Erythroblast (primary cell): ENCODE measurements around the gene HLA-E.
"Not testable (repeated sequence)": the region's sequence is repeated elsewhere in the genome, so short reads cannot be mapped to it uniquely, and the experiment has no call there.

Experiments used
- DNase-seq, 2 experiments: peaks; one replicate each; lab custom pipeline; 2025; lab: John Stamatoyannopoulos, UW
- GATA1 ChIP-seq: IDR thresholded peaks from 2 replicates; pipeline ENCODE4 v1.6.1; 2011; ENCODE audit warnings: low read depth, mild to moderate bottlenecking, control low read depth, low read length, moderate library complexity
- POLR2A ChIP-seq: IDR thresholded peaks from 2 replicates; pipeline ENCODE4 v1.6.1; 2011; ENCODE audit warnings: mild to moderate bottlenecking, low read length

HLA-E gene

DNA sequence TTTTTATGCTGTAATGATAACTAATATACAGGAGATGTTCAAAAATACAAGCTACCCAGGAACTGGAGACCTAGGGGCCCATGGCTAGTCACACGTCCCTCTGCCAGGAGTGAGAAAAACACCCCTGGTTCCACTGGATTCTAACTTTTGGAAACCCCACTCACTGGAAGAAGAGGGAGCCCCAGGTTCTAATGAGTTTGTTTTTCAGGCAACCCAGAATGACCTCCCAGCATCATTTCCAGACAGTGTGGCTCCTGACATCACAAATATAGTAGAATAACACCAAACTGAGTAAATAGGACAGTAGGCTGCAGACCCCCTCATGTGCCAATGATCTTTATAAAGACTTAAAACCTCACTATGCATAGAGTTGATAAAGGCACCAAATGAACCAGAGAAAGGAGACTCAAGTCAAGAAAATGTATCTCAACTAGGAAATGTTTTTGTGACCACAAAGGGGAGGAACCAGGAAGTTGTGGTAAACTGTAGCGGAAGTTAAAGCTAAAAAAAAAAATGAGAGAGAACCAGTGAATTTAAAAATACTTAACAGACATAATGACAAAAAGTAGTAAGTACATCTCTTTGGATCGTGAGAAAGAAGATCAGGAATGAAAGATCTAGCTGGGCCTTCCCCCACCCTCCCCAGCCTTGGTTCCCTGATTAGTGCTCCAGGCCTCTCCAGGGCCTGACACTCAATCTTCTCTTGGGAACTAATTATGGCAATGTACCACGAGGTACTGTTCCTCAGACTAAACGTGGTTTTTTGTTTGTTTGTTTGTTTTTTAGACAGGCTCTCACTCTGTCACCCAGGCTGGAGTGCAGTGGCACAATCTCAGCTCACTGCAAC, 19.8 kb downstream of the HLA-E start:
- TF ChIP-seq GATA1 (no peak), POLR2A (no peak)
- DNase-seq, result no peak

DNA sequence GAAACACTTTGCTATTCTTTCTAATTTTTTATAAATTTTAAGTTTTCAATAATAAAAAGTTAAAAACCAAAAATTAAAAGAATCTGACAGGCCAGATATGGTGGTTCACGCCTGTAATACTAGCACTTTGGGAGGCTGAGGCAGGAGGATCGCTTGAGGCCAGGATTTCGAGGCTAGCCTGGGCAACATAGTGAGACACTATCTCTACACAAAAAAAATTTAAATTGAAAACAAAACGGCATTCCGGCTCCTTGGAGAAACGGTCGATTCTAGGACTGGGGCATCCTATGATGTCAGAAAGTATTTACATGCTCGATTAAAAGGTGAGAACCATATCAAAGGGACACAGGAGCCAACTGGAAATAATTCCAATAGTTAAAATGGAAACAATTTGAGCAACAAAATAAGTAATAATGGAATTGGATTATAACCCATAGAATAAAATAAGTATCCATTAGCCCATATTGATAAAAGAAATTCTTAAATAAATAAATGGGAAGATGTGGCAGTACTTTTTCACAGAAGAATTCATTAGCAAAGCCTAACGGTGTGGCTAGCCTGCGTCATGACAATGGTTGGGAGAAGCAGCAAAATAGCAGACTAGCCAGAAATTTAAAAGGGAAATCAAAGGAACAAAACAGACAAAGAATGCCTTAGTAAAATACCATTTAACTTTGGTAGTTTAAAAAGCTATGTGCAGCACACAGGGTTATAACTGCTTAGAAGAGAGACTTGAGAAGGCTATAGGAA, 21.3 kb downstream of the HLA-E start:
- DNase-seq, result no peak
- TF ChIP-seq POLR2A (no peak), GATA1 (no peak)

DNA sequence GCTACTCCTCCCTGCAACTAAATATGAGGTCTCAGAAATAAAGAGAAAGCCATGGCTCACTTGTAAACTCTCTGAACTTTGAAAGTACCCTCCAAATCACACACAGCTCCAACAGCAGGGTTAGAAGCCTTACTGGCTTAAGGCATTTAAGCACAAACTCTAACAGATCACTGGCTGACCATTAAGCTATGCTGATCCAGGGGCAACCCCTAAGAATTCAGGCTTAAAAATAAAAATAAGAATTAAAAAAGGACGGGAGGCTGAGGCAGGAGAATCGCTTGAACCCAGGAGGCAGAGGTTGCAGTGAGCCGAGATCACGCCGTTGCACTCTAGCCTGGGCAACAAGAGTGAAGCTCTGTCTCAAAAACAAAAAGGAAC, 21.8 kb downstream of the HLA-E start:
- TF ChIP-seq POLR2A, result no peak
- TF ChIP-seq GATA1, result no peak

DNA sequence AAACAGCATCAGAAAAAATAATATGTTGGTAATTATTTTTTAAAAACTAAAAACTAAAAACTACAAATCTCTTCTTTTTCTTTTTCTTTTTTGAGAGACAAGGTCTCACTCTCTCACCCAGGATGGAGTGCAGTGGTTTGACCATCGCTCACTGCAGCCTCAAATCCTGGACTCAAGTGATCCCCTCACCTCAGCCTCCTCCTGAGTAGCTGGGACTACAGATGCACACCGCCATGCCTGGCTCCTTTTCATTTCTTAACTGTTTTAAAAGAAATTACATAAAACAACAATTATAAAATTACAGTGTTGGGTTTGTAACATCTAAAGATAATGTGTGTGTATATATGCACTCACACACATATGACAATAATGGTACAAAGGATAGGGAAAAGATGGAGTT, 24.1 kb downstream of the HLA-E start:
- TF ChIP-seq GATA1 (no peak), POLR2A (no peak)
- no peak for DNase-seq

More for the DNA sequence above, 21.8 kb downstream of the HLA-E start:
- DNase-seq, result no peak

DNA sequence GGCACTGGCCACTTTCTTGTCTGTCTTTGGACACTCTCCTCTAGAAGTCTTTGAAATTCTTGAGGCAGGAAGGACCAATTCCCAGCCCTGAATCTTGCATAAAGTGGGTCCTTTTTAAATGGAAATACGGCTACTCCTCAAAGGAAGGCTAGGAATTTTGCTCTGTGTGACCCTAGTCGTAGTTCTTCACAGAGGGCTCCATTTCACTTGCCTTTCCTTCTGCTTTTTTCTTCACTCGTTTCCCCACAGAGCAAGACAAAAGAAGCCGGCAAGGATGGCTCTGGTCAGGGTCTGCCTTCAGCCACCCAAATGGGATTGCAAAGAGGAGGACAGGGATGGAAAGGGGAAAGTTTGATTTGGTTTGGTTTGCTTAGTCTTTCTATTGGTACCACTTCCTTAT, 25.8 kb downstream of the HLA-E start:
- TF ChIP-seq POLR2A, result no peak
- no peak for TF ChIP-seq GATA1
- DNase-seq, result no peak

DNA sequence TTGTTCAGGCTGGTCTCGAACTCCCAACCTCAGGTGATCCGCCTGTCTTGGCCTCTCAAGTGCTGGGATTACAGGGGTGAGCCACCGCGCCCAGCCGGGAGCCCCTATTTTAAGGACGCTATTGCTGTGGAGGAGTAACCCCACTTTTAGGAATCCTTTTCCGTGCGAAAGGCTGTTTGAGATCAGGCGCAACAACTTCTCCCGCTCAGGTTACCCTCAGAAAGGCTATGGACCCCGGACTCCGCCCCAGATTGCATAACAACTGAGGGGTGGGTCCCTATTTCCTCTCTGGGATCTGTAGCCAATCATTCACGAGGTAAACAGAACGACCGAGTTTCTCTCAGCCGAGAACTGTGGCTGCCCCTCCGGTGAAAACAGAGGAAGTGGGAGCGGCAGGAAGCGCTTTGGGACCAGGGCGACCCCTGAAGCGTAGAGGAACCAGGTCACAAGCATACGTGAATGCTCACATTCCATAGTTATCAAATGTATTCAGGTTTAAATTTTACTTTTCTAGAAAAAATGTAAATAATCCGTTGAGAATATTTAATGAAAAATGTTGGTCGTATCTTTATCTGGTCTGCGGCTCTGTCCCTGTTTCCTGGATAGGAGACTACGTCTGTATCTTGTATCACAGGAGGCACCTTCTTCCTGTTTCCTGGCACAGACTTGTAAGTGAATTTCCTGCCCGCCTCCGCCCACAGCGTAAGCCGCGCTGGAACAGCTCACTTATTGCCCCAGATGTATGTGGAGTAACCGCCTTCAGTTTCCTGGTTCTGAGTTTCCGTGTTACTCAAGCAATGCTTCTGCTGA, 26.8 kb downstream of the HLA-E start:
- TF ChIP-seq GATA1, result no peak
- TF ChIP-seq POLR2A, result peak; percentile 76
- DNase-seq, result peak; percentile 85 to 89

DNA sequence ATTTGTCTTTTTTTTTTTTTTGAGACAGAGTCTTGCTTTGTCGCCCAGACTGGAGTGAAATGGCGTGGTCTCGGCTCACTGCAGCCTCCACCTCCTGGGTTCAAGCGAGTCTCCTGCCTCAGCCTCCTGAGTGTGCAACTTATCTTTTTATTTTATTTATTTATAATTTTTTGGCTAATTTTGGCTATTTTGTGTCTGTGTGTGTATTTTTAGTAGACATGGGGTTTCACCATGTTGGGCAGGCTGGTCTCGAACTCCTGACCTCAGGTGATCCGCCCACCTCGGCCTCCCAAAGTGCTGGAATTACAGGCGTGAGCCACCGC, 27.4 kb downstream of the HLA-E start:
- DNase-seq, result not testable (repeated sequence)

DNA sequence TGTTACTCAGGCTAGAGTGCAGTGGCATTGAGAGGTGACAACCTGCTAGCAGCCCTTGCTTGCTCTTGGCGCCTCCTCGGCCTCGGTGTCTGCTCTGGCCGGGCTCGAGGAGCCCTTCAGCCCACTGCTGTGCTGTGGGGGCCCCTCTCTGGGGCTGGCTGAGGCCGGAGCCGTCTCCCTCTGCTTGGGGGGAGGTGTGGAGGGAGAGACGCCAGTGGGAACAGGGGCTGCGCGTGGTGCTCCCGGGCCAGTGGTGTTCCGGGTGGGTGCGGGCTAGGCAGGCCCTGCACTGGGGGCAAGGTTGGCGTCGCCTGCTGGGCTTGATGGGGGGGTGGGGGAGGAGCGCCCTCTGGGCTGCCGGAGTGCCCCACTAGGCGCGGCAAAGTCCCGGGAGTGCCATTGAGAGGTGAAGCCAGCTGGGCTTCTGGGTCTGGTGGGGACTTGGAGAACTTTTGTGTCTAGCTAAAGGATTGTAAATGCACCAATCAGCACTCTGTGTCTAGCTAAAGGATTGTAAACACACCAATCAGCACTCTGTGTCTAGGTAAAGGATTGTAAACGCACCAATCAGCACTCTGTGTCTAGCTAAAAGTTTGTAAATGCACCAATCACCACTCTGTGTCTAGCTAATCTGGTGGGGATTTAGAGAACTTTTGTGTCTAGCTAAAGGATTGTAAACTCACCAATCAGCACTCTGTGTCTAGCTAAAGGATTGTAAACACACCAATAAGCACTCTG, 28.6 kb downstream of the HLA-E start:
- DNase-seq, result not testable (repeated sequence)

DNA sequence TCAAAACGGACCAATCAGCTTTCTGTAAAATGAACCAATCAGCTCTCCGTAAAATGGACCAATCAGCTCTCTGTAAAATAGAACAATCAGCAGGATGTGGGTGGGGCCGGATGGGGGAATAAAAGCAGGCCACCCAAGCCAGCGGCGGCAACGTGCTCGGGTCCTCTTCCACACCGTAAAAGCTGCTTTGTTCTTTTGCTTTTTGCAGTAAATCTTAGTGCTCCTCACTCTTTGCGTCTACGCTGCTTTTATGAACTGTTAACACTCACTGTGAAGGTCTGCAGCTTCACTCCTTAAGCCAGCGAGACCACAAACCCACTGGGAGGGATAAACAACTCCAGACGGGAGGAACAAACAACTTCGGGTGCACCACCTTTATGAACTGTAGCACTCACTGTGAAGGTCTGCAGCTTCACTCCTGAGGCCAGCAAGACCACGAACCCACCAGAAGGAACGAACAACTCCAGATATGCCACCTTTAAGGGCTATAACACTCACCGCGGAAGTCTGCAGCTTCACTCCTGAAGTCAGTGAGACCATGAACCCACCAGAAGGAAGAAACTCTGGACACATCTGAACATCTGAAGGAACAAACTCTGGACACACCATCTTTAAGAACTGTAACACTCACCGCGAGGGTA, 29.3 kb downstream of the HLA-E start:
- DNase-seq, result peak in 1 of 2 experiments; percentile 23

DNA sequence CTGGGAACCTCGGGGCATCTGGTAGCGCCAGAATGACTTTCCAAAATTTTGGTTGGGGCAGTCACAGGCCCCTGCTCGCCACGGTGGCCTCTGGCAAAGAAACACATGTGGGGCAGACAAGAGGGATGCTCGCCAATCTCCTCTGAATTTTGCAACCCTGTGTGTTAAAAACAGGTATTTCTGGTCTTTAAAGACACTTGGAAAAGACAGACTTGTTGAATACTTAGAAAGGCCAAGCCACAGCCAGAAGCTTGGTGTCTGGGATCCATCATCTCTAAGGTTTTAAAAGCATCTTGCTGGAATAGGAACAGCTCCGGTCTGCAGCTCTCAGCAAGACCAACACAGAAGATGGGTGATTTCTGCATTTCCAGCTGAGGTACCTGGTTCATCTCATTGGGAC, 31.2 kb downstream of the HLA-E start:
- no peak for DNase-seq
- no peak for TF ChIP-seq GATA1
- no peak for TF ChIP-seq POLR2A

DNA sequence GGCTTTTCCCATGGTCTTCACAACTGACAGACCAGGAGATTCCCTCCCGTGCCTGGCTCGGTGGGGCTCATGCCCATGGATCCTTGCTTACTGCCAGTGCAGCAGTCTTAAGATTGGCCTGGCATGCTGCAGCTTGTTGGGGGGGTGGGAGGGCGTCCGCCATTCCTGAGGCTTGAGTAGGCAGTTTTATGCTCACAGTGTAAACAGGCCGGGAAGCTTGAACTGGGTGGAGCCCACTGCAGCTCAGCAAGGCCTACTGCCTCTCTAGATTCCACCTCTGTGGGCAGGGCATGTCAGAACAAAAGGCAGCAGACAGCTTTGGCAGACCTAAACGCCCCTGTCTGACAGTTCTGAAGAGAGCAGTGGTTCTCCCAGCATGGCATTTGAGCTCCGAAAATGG, 31.8 kb downstream of the HLA-E start:
- not testable (repeated sequence) for DNase-seq

DNA sequence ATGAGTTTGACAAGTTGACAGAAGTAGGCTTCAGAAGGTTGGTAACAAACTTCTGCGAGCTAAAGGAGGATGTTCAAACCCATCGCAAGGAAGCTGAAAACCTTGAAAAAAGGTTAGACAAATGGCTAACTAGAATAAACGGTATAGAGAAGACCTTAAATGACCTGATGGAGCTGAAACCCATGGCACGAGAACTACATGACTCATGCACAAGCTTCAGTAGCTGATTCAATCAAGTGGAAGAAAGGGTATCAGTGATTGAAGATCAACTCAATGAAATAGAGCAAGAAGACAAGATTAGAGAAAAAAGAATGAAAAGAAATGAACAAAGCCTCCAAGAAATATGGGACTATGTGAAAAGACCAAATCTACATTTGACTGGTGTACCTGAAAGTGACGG, 32.6 kb downstream of the HLA-E start:
- not testable (repeated sequence) for DNase-seq

DNA sequence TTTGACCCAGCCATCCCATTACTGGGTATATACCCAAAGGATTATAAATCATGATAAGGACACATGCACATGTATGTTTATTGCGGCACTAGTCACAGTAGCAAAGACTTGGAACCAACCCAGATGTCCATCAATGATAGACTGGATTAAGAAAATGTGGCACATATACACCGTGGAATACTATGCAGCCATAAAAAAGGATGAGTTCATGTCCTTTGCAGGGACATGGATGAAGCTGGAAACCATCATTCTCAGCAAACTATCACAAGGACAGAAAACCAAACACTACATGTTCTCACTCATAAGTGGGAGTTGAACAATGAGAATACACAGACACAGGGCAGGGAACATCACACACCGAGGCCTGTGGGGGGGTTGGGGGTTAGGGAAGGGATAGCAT, 37.1 kb downstream of the HLA-E start:
- not testable (repeated sequence) for DNase-seq

DNA sequence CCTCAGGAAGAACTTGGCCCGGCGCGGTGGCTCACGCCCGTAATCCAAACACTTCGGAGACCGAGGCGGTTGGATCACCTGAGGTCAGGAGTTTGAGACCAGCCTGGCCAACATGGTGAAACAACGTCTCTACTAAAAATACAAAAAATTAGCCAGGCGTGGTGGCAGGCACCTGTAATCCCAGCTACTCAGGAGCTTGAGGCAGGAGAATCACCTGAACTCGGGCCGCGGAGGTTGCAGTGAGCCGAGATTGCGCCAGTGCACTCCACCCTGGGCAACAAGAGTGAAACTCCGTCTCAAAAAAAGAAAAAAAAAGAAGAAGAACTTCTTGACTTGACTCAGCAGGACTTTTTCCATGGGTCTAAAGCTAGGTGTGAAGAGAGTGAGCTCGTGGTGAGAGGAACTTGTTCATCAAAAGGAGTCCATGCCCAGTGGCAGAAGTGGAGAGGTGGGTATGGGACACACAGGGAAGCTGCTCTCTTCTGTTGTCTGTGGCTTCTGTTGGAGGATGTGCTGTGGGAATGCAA, 40.1 kb downstream of the HLA-E start:
- not testable (repeated sequence) for DNase-seq
